Loucy (cell line): ENCODE results near the gene SLC22A24.

Experiments used
- H2AFZ ChIP-seq: fragments of 200-600 bp; sonication (generic); 2 replicates; pipeline ENCODE4 v1.6.0; 2016; ENCODE audit warnings: antibody characterized with exemption, mild to moderate bottlenecking, low read length, moderate library complexity
- H3F3A ChIP-seq: fragments of 200-600 bp; 2 replicates; pipeline ENCODE4 v1.6.0; 2016; ENCODE audit warnings: antibody characterized with exemption, low read depth, mild to moderate bottlenecking
- H3K27me3 ChIP-seq: fragments of 200-600 bp; sonication (generic); 2 replicates; pipeline ENCODE4 v1.6.1; 2014; ENCODE audit warnings: low read length, mild to moderate bottlenecking; ENCODE audit not compliant: insufficient read depth, poor library complexity, severe bottlenecking
- H3K36me3 ChIP-seq: fragments of 200-600 bp; sonication (generic); 2 replicates; pipeline ENCODE4 v1.6.1; 2016; ENCODE audit warnings: low read length; ENCODE audit not compliant: insufficient read depth
- H3K4me1 ChIP-seq: fragments of 200-600 bp; sonication (generic); 2 replicates; pipeline ENCODE4 v1.5.1; 2014; ENCODE audit warnings: low read length, mild to moderate bottlenecking; ENCODE audit not compliant: insufficient read depth, poor library complexity, severe bottlenecking
- H3K4me2 ChIP-seq: fragments of 200-600 bp; sonication (generic); 2 replicates; pipeline ENCODE4 v1.6.0; 2014; ENCODE audit warnings: antibody characterized with exemption, low read length, low read depth, mild to moderate bottlenecking; ENCODE audit not compliant: poor library complexity, severe bottlenecking
- H3K4me3 ChIP-seq: fragments of 200-600 bp; sonication (generic); 2 replicates; pipeline ENCODE4 v1.5.1; 2014; ENCODE audit warnings: low read length, mild to moderate bottlenecking, mixed read lengths; ENCODE audit not compliant: poor library complexity, severe bottlenecking
- H3K79me2 ChIP-seq: fragments of 200-600 bp; sonication (generic); 2 replicates; pipeline ENCODE4 v1.6.1; 2014; ENCODE audit warnings: low read length; ENCODE audit not compliant: insufficient read depth
- H3K9ac ChIP-seq: fragments of 200-600 bp; sonication (generic); 2 replicates; pipeline ENCODE4 v1.6.0; 2014; ENCODE audit warnings: mild to moderate bottlenecking, low read depth, low read length, moderate library complexity; ENCODE audit not compliant: poor library complexity, severe bottlenecking
- H3K9me2 ChIP-seq: fragments of 200-600 bp; sonication (generic); replicated peaks from 2 replicates; pipeline ENCODE4 v1.6.1; 2016; ENCODE audit warnings: low read depth, low read length, mixed read lengths
- H3K9me3 ChIP-seq: fragments of 200-600 bp; sonication (generic); 2 replicates; pipeline ENCODE4 v1.6.1; 2014; ENCODE audit warnings: mild to moderate bottlenecking, antibody characterized with exemption, low read length, low read depth; ENCODE audit not compliant: insufficient read depth
- H4K20me1 ChIP-seq: fragments of 200-600 bp; sonication (generic); 2 replicates; pipeline ENCODE4 v1.6.0; 2014; ENCODE audit warnings: antibody characterized with exemption, low read length, mild to moderate bottlenecking; ENCODE audit not compliant: insufficient read depth, poor library complexity, severe bottlenecking
- CTCF ChIP-seq: fragments of 200-600 bp; sonication (generic); conservative IDR thresholded peaks from 2 replicates; pipeline ENCODE4 v1.5.1; 2014; ENCODE audit warnings: mild to moderate bottlenecking, antibody characterized with exemption, low read length
- EZH2phosphoT487 ChIP-seq: fragments of 200-600 bp; IDR thresholded peaks from 2 replicates; pipeline ENCODE4 v1.6.1; 2018; ENCODE audit warnings: antibody characterized with exemption, mild to moderate bottlenecking, moderate library complexity, borderline replicate concordance

Gene SLC22A24

GRCh38 chr11:63144121-63144520 is at the start of gene SLC22A24:
Gene SLC22A24, minus strand, starts transcription at chr11:63144221. Its CDS starts 442 bp downstream, at chr11:63143779.
- Histone ChIP-seq H3K79me2 (no peaks in the 10 kb centered on the region), H3K4me3 (no peak within 1 kb of the TSS), H2AFZ (no peak within 1 kb of the TSS), H3K4me1 (no peaks in the 10 kb centered on the region), H3K9me3 (no peaks in the 10 kb centered on the region), H4K20me1 (no peaks in the 10 kb centered on the region), H3K9ac (no peak within 1 kb of the TSS), H3K27me3 (no peaks in the 10 kb centered on the region), H3K36me3 (no peaks in the 10 kb centered on the region), H3K4me2 (no peak within 1 kb of the TSS), H3F3A (no peaks in the 10 kb centered on the region), H3K9me2 (no peaks in the 10 kb centered on the region)
- no peak for TF ChIP-seq CTCF
- TF ChIP-seq EZH2phosphoT487 = no peak

- Histone ChIP-seq H3K9me2 (no peaks in the 10 kb centered on the region), H3F3A (no peaks in the 10 kb centered on the region), H3K79me2 (no peaks in the 10 kb centered on the region), H3K36me3 (no peaks in the 10 kb centered on the region), H2AFZ (no peak overlapping the region), H4K20me1 (no peaks in the 10 kb centered on the region), H3K9me3 (peaks cover 4% of the 10 kb centered on the region; the same call in 1 of the 2 replicates), H3K4me1 (no peaks in the 10 kb centered on the region), H3K4me3 (no peak overlapping the region), H3K27me3 (no peaks in the 10 kb centered on the region), H3K9ac (no peak overlapping the region), H3K4me2 (no peak overlapping the region)
- TF ChIP-seq EZH2phosphoT487 (no peak), CTCF (no peak)
Observed at GRCh38 chr11:63180536-63180935, 36.5 kb upstream of the SLC22A24 start.

- no peak overlapping the region for H3K4me2 ChIP-seq
Observed at GRCh38 chr11:63179432-63180041, 35.5 kb upstream of the SLC22A24 start.

More at GRCh38 chr11:63179432-63180041, 35.5 kb upstream of the SLC22A24 start:
- H3K4me3 ChIP-seq = no peak overlapping the region
- H3K36me3 ChIP-seq = no peaks in the 10 kb centered on the region
- H2AFZ ChIP-seq = no peak overlapping the region
- H3K9ac ChIP-seq = no peak overlapping the region
- no peaks in the 10 kb centered on the region for H3K27me3 ChIP-seq
- H3F3A ChIP-seq = no peaks in the 10 kb centered on the region
- no peaks in the 10 kb centered on the region for H3K4me1 ChIP-seq
- H4K20me1 ChIP-seq = no peaks in the 10 kb centered on the region
- TF ChIP-seq CTCF (no peak), EZH2phosphoT487 (no peak)
- no peaks in the 10 kb centered on the region for H3K9me2 ChIP-seq
- H3K9me3 ChIP-seq = peaks cover 4% of the 10 kb centered on the region; the same call in 1 of the 2 replicates
- no peaks in the 10 kb centered on the region for H3K79me2 ChIP-seq
